ENCODE data around the gene CNOT6L.

CNOT6L gene

GRCh38 chr4:77712675-77713074 lies 106.5 kb downstream of the CNOT6L start:
- DNase-seq: no peak

DNA sequence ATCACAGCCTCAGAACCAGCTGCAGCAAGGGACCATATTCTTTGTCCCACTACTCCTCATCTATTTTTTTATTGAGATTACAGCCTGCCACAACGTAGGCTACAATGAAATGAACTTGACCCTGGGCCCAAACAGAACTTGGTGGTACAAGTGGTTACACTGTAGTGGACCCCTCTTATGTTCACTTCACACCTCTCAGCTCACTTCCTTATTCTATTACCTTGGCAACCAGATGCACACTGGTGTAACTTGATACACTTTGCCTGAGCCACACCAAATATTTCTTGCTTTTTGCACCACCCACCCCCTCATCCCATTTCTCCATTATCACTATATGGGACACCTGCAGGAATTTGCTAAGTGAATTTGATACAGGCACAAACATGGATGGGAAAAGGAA lies 107.7 kb downstream of the CNOT6L start:
- DNase-seq: no peak

DNA sequence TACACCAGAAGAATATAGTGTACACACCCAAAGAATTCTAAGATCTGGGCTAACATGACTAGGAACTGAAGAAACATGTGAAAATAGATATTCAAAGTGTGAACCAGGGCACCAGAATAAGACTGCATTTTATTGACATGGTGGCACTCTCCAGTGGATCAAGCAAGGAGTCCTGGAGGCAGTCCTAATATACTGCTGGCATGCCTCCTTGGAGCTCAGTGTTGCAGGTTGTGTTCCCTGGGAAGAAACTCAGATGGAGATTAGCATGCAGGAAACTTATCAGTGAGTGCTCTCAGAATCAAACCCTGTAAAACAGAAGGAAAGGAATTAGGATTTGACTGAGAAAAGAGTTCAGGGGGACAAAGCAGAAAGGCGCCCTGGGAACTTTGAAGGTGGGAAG lies 108.5 kb downstream of the CNOT6L start:
- DNase-seq: no peak

DNA sequence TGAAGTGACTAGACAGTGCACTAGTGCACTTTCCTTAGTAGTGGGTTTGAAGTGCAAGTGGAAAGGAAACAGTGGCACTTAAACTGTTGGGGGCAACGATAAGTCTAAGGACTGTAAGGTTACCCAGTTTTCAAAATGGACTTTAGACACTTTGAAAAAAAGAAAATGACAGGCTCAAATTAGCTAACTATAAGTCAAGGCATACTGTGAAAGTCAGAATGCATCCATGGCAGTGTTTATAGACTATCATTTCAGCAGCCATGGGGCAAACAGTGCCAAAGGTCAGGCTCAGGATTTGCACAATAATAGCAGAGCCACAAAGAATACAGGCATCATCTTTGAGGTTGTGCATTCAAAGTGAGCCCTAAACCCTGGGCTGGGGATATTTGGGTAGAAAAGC lies 109.1 kb downstream of the CNOT6L start:
- DNase-seq: no peak

DNA sequence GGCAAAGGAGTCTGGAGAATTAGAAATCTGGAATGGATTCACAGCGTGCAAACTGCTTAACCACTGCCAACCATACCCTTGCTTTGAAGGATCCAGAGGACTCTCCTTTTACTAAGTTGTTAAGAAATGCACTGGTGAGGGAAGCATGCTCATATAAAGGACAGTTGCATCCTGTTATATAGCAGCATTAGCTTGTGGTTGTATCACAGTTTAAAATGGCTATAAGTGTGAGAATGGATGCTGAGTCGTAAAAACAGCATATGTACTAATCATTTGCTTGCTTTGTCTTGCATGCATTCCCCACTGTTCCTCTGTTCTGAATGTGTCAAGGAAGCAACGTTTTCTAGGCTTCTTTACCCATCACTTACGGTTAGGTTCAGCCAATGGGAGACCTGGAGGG lies 112.5 kb downstream of the CNOT6L start:
- DNase-seq: no peak

GRCh38 chr4:77703666-77704065 lies 115.5 kb downstream of the CNOT6L start:
- no peak for DNase-seq

DNA sequence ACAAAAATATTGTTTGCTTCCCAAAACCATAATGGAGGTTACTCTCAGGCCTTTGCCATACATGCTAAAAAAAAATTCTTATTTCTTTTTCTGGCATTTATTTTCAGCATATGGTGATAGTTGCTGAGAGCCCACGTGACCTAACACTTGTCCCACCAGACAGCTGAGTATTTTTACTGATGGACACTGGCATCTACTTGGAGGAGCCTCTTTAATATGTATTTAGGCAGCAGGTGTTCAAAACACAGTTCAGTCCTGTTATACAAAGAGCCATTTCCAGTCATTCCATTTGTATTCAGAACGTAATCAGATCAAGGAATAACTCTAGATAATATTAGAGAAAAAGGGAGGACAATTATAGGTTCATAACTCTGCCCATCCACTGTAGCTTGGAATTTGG lies 118.0 kb downstream of the CNOT6L start:
- DNase-seq: no peak

DNA sequence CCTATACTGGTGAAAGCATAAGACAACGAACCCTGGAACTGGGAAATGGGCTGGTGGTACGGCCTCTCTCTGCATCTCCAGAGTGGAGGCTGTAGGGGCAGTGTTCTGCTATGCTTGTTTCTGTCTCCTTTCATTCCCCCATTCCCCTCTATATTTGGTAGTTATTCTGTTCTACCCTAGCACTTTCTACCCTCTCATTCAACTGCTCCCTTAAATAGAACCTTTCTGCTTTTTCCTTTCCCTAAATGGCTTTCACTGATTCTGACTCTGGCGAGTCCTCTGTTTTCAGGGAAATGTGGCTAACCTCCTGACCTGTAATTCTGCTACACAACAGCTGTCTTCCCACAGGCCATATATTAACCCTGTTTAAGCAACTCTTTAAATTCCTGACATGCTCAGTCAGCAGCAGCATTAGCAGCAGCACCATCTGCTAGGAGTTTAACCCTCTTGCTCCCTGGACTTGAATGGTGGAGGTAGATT lies 119.4 kb downstream of the CNOT6L start:
- no peak for DNase-seq

- DNase-seq: no peak
Measured at GRCh38 chr4:77697860-77698590, 121.1 kb downstream of the CNOT6L start.

DNA sequence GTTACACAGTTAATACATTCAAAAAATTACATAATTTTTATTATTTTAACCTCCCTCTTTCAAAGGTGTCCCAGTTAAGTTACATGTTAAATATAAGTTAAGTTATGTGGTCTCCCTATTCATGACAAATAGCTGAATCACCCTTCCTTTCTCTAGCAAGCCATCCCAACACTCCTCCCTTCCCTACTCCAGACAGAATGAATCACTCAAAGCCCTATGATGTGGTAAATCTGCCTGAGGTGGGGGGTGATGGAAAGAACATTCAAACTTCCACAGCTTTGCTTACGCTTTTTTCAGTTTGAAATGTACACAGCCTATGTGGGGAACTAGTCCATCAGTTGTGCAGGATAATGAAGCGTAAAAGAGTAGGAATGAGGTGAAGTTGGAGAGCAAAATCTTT lies 123.4 kb downstream of the CNOT6L start:
- no peak for DNase-seq

- DNase-seq: no peak
Measured at GRCh38 chr4:77692847-77693432, 126.2 kb downstream of the CNOT6L start.

GRCh38 chr4:77681792-77682191 lies 137.4 kb downstream of the CNOT6L start:
- no peak for DNase-seq

DNA sequence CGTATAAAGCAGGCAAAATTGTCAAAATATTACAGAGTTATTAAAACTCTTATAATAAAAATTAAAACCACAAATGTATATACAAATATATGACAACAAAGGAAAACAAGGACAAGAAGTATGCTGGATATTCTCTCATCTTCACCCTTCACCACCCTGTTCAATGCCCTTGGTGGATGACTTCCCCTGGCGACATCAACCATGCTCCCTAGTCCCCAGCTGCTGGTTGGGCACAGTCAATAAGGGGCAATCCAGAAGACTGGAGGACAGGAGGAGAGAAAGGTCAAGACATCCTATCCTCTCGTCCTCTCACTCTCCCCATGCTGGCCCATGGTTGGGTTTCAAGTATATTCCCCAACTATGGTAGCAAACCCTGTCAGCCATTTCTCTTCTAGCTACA lies 142.3 kb downstream of the CNOT6L start:
- DNase-seq: no peak

DNA sequence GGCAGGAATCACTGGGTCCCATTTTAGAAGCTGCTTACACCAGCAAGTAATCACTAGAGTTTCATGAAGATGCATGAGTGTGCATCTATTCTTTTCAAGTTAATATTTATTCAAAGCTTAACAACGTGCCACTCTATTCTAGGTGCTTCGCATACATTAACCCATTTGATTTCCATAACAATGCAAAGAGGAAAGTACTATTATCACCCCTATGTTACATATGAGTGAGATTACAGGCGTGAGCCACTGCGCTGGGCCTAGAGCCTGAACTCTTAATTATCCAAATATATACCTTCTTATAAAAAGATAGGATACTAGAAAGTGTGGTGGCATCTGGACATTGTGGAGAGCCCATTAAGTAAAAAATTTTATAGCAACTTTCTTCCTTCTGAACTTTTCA lies 148.1 kb downstream of the CNOT6L start:
- DNase-seq: no peak

DNA sequence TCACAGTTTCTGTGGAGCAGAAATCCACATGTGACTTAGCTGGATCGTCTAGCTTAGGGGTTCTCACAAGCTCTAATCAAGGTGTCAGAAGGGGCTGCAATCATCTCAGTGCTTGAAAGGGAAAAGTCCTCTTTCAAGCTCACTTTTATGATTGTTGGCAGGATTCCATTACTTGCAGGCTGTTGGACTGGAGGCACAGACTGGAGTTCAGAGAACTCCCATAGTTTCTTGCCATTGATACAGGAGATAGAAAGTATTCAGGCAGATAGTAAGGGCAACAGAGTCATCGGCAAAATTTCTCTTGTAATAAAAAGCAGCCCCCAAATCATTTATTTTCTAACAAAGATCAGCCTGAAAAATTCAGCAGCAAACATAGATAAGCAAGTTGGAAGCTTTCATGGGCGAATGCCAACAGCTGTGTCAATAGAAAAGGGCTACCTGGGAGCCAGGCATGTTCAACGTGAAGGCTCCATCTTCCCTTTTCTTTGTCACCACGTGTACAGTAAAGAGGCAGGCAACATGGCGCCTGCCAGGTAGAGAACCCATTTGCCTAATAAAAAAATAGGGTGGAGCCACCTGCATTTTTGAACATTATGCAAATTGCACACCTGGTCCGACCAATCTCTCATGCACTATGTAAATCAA lies 149.1 kb downstream of the CNOT6L start:
- no peak for DNase-seq

DNA sequence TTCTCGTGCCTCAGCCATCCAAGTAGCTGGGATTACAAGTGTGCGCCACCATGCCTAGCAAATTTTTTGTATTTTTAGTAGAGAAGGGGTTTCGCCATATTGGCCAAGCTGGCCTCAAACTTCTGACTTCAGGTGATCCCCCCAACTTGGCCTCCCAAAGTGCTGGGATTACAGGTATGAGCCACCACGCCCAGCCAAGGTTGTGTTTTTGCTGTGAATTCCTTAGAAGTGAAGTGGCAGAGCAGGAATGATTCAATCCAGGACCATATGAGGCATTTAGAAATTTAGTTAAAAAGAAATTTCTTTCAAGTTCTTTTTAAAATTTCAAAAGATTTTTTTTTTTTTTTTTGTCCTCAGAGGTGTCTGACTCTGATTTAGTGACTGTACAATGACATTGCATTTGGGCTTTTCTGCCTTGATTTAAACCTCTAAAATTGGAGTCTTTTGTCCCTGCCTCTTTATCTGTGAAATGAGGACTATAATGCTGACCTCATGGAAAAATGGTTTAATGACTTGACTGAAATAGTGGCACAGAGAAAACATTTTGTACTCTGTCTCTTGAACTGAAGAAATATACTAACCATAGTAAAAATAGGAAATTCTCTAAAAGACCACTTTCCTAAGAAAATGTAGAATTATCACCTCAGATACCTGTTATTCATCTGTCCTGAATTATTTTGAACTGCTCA lies 153.6 kb downstream of the CNOT6L start:
- no peak for DNase-seq

Data from inflammatory macrophage (primary cell).